HL-60/S4 (cell line): ENCODE measurements around the gene TESK2.

Source experiments
- in situ Hi-C: fragments of 300-500 bp; cut with MboI; formaldehyde crosslinking; loops from 2 replicates; pipeline ENCODE4 v1.14.3; 2022; ENCODE audit warnings: low sequenced_read_pairs

Gene TESK2

GRCh38 chr1:45340816-45341466, 150.0 kb downstream of the TESK2 start:
- in situ Hi-C loops: no loop called here

- in situ Hi-C loops: no loop called here
These were observed 151.0 kb downstream of the TESK2 start, which contains the start of the genes MUTYH and TOE1 for GRCh38 chr1:45339789-45340558. Gene MUTYH (minus strand): TSS chr1:45340440. CDS start chr1:45334505, 5,935 bp downstream. Gene TOE1 (plus strand): TSS chr1:45340170. CDS start chr1:45340253, 83 bp downstream.

GRCh38 chr1:45337630-45338325, 153.2 kb downstream of the TESK2 start:
- in situ Hi-C loops: no loop called here

- in situ Hi-C loops: no loop called here
These were observed 155.1 kb downstream of the TESK2 start for GRCh38 chr1:45335855-45336324.

DNA sequence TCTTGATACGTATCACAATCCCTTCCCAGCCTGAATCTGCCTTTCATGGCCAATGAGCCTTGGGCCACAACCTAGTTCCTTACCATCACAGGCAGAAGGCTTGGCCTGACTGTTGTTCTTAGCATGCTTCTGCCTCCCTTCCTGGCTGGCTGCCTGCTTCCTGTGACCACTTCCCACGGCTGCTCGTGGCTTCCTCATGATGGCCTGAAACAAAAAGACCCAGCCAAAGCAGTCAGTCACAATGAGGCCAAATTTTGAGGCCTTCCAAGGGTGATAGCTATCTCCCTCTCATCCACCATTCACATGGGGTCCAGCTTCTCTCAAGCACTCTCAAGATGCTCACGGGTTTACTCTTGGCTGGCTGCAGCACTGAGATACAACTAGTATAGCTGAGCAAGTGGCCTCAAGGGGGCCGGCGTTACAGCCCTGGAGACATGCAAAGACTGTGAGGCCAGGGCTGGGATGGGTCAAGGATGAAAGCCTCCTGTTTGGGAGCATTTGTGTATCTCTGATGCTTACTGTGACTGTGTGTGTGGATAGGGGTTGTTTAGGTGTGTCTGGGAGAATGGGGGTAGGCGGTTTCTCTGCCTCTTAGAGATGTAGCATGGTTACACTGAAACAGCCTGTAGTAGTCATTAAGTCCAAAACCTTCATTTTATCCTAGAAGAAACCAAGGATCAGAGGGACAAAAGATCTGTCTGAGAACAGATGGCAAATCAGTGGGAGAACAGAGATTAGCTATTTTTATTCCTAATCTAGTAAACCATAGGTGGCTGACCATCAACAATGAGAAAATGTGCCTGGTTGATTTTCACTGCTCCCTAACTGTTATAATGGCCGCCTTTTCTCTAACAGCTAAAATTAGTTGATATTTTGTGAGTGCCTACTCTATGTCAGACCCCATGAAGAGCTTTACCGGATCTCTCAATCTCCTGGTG, 156.4 kb downstream of the TESK2 start:
- in situ Hi-C loops: no loop called here

- in situ Hi-C loops: no loop called here
These were observed 158.6 kb downstream of the TESK2 start for GRCh38 chr1:45332346-45332720.

DNA sequence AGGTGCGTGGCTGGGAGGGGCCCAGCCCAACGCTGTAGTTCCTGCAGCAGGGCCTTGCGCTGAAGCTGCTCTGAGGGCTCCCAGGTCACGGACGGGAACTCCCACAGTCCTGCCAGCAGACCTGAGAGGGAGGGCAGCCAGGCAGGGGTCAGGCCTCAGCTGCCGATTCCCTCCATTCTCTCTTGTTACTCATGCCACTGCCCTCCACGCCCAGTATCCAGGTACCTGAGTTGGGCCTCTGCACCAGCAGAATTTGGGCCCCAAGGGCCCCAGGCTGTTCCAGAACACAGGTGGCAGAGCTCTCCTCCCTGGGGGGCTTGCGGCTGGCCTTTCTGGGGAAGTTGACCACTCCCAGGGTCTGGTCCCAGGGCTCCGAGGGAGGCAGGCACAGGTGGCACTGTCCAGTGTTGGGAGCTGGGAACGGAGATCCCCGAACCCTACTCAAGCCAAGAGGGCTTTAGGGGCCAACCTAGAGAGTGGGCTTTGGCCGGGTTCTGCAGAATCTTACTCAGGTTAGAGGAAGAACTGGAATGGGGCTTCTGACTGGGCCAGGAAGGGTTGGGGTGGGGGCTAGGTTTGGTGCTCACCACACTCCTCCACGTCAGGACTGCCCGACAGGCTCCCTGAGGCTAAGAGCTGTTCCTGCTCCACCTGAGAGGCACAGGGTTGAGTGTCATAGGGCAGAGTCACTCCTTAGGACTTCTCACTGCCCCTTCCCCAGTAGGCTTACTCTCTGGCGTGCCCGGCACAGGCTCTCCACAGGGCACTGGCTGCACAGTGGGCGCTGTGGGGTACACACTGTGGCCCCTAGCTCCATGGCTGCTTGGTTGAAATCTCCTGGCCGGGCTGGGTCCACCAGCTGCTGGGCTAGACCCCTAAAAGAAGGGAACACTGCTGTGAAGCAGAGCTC, 159.3 kb downstream of the TESK2 start:
- in situ Hi-C loops: no loop called here

DNA sequence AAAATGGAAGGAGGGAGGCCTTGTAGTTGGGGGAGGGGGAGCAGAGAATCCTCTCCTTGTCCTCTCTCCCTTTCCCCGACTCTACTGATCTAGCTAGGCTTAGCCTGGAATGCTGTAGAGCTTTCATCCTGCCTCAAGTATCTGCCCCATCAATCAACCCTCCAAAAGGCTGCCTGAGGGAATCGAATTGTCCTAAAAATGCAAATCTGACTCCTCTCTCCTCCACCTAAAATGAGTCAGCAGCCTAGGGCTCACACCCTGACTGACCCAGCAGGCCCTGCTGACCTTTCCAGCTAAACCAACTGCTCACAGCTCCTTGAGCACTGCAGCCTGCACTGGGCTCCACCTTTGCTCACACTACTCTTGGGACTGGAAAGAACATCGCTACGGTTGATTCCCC, 161.5 kb downstream of the TESK2 start:
- in situ Hi-C loops: no loop called here

- in situ Hi-C loops: no loop called here
These were observed 162.3 kb downstream of the TESK2 start for GRCh38 chr1:45328680-45329079.

DNA sequence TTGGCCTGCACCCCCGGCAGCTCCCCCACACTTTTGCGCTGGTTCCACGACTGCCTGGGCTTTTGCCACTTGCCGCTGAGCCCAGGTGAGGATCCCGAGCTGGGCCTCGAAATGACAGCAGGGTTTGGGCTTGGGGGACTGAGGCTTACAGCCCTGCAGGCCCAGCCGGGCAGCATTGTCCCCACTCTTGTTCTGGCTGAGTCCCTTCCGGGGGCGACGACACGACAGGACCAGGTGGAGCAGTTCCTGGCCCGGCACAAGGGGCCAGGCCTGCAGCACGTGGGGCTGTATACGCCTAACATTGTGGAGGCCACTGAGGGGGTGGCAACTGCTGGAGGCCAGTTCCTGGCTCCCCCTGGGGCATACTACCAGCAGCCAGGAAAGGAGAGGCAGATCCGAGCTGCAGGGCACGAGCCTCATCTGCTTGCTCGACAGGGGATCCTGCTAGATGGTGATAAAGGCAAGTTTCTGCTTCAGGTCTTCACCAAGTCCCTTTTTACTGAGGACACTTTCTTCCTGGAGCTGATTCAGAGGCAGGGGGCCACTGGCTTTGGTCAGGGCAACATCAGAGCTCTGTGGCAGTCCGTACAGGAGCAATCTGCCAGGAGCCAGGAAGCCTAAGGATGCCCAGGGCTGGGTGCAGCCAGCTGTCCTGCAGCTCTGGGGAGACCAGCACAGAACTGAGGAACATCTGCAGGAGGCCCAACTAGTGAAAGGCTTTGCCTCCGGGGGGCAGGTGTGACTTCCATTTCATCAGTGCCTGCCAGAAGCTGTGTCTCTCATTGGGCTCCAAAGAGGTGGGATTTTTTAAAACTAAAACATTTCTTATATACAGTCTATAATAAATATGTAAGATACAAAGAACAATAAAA, 163.1 kb downstream of the TESK2 start:
- in situ Hi-C loops: no loop called here

- in situ Hi-C loops: no loop called here
These were observed 164.0 kb downstream of the TESK2 start, which contains the start of gene HPDL for GRCh38 chr1:45326627-45327623. Gene HPDL (plus strand): TSS chr1:45326895. CDS start chr1:45327149, 254 bp downstream.

DNA sequence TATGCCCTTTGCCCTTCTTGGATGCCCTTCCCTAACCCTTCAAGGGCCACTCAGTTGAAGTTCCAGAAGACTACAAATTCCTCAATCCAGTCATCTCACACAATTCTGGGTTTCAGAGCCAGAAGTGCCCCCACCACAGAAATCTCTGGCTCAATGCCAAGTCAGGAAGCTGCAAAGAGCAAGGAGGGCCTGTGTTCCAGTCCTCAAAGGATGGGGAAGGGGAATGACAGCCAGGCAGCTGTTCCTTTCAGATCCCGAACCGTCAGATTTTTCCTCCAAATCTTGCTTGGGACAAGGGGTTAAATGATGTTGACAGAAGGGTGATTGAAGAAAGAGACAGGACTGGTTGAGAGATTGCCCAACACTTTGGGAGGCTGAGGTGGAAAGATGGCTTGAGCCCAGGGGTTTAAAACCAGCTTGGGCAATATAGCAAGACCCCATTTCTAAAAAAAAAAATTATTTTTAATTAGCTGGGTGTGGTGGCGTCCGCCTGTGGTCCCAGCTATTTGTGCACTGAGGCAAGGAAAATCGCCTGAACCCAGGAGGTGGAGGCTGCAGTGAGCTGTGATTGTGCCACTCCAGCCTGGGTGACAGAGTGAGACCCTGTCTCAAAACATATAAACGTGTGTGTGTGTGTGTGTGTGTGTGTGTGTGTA, 165.0 kb downstream of the TESK2 start:
- in situ Hi-C loops: no loop called here

DNA sequence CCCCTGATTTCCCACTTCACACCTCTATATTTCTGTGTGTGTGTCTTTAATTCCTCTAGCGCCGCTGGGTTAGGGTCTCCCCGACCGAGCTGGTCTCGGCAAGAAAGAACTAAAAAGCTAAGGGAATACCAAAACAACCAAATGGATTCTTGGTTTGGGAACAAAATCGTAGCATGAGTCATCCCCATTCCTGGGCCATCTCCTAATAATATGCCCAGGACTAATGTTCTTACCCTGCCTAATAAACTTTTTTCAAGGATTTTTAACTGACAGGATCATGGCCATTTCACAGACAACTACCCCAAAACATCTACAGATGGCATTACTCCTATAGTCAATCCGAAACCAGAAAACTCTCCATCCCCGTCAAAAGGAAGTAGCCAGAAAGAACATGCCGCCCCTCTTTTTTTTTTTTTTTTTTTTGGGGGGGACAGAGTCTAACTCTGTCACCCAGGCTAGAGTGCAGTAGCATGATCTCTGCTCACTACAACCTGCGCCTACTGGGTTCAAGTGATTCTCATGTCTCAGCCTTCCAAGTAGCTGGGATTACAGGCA, 168.4 kb downstream of the TESK2 start:
- in situ Hi-C loops: no loop called here

- in situ Hi-C loops: no loop called here
These were observed 169.5 kb downstream of the TESK2 start for GRCh38 chr1:45321444-45321843.

GRCh38 chr1:45319761-45320160, 171.2 kb downstream of the TESK2 start:
- in situ Hi-C loops: no loop called here

DNA sequence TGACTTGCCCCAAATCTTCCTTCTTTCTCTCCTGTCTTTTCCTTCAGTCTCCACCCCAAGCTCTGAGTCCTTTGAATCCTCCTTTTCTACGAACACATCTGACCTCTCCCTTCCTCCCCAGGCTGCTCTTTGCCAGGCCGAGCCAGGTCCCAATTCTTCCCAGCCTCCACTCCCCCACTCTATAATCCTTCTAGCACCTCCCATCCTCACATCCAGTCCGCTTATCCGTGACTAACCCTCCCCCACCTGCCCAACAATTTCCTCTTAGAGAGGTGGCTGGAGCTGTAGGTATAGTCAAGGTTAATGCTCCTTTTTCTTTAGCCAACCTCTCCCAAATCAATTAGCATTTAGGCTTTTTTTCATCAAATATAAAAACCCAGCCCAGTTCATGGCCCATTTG, 173.8 kb downstream of the TESK2 start:
- in situ Hi-C loops: no loop called here
